Parathyroid adenoma (tissue), 2 donors: ENCODE data around the gene MAGI1.
"Not testable (repeated sequence)": the region's sequence is repeated elsewhere in the genome, so short reads cannot be mapped to it uniquely, and the experiment has no call there.

ENCODE experiments used
- H2AFZ ChIP-seq: fragments of 300-600 bp; sonication (generic); one replicate; pipeline ENCODE4 v1.7.0; 2017; ENCODE audit warnings: antibody characterized with exemption, mild to moderate bottlenecking
- H3K27ac ChIP-seq: fragments of 300-600 bp; sonication (generic); one replicate; pipeline ENCODE4 v1.7.0; 2017
- H3K27me3 ChIP-seq: fragments of 300-600 bp; sonication (generic); one replicate; pipeline ENCODE4 v1.7.0; 2017; ENCODE audit warnings: low read length; ENCODE audit not compliant: control insufficient read depth, insufficient read depth
- H3K36me3 ChIP-seq: fragments of 300-600 bp; sonication (generic); one replicate; pipeline ENCODE4 v1.7.0; 2017; ENCODE audit warnings: low read length; ENCODE audit not compliant: control insufficient read depth, insufficient read depth
- H3K4me1 ChIP-seq: fragments of 300-600 bp; sonication (generic); one replicate; pipeline ENCODE4 v1.7.0; 2017; ENCODE audit warnings: control low read depth
- H3K4me2 ChIP-seq: fragments of 300-600 bp; sonication (generic); one replicate; pipeline ENCODE4 v1.7.0; 2017; ENCODE audit warnings: low read length
- H3K4me3 ChIP-seq: fragments of 300-600 bp; sonication (generic); one replicate; pipeline ENCODE4 v1.7.0; 2017; ENCODE audit warnings: low read depth, low read length
- H3K79me2 ChIP-seq: fragments of 300-600 bp; sonication (generic); one replicate; pipeline ENCODE4 v1.7.0; 2017; ENCODE audit warnings: control low read depth
- H3K9ac ChIP-seq: fragments of 300-600 bp; sonication (generic); one replicate; pipeline ENCODE4 v1.7.0; 2017; ENCODE audit warnings: mild to moderate bottlenecking
- H3K9me3 ChIP-seq: fragments of 300-600 bp; sonication (generic); one replicate; pipeline ENCODE4 v1.7.0; 2017; ENCODE audit warnings: low read length; ENCODE audit not compliant: control insufficient read depth
- TF ChIP-seq, protein P1 (sequence below): fragments of 300-600 bp; sonication (generic); IDR thresholded peaks from one replicate; pipeline ENCODE4 v1.7.0; 2017; ENCODE audit warnings: antibody characterized with exemption, mild to moderate bottlenecking
- donor health status: primary hyperparathyroidism.

The MAGI1 gene

GRCh38 chr3:65551945-65552344 is 486.8 kb downstream of the MAGI1 start:
- Histone ChIP-seq H3K4me1 (no peaks in the 10 kb centered on the region), H3K9me3 (no peaks in the 10 kb centered on the region), H3K4me3 (no peak overlapping the region), H3K4me2 (no peak overlapping the region), H3K79me2 (no peaks in the 10 kb centered on the region), H3K36me3 (no peaks in the 10 kb centered on the region), H3K9ac (no peak overlapping the region), H3K27ac (no peak overlapping the region), H3K27me3 (no peaks in the 10 kb centered on the region), H2AFZ (no peak overlapping the region)
- TF ChIP-seq, protein P1, sequence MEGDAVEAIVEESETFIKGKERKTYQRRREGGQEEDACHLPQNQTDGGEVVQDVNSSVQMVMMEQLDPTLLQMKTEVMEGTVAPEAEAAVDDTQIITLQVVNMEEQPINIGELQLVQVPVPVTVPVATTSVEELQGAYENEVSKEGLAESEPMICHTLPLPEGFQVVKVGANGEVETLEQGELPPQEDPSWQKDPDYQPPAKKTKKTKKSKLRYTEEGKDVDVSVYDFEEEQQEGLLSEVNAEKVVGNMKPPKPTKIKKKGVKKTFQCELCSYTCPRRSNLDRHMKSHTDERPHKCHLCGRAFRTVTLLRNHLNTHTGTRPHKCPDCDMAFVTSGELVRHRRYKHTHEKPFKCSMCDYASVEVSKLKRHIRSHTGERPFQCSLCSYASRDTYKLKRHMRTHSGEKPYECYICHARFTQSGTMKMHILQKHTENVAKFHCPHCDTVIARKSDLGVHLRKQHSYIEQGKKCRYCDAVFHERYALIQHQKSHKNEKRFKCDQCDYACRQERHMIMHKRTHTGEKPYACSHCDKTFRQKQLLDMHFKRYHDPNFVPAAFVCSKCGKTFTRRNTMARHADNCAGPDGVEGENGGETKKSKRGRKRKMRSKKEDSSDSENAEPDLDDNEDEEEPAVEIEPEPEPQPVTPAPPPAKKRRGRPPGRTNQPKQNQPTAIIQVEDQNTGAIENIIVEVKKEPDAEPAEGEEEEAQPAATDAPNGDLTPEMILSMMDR: no peak

- Histone ChIP-seq H3K79me2 (no peaks in the 10 kb centered on the region), H3K4me1 (no peaks in the 10 kb centered on the region), H3K27ac (no peak overlapping the region), H3K36me3 (no peaks in the 10 kb centered on the region), H2AFZ (no peak overlapping the region), H3K27me3 (no peaks in the 10 kb centered on the region), H3K4me3 (no peak overlapping the region), H3K4me2 (no peak overlapping the region), H3K9me3 (no peaks in the 10 kb centered on the region), H3K9ac (no peak overlapping the region)
- TF ChIP-seq, protein P1: no peak
These were observed 488.6 kb downstream of the MAGI1 start for GRCh38 chr3:65550137-65550536.

- Histone ChIP-seq H3K27me3 (no peaks in the 10 kb centered on the region), H3K4me2 (peak overlapping the region; percentile 32), H2AFZ (peak overlapping the region; percentile 34), H3K4me3 (no peak overlapping the region), H3K27ac (no peak overlapping the region), H3K79me2 (no peaks in the 10 kb centered on the region), H3K36me3 (no peaks in the 10 kb centered on the region), H3K9me3 (no peaks in the 10 kb centered on the region), H3K4me1 (no peaks in the 10 kb centered on the region), H3K9ac (no peak overlapping the region)
- TF ChIP-seq, protein P1: no peak
These were observed 489.1 kb downstream of the MAGI1 start for GRCh38 chr3:65549626-65549959.

DNA sequence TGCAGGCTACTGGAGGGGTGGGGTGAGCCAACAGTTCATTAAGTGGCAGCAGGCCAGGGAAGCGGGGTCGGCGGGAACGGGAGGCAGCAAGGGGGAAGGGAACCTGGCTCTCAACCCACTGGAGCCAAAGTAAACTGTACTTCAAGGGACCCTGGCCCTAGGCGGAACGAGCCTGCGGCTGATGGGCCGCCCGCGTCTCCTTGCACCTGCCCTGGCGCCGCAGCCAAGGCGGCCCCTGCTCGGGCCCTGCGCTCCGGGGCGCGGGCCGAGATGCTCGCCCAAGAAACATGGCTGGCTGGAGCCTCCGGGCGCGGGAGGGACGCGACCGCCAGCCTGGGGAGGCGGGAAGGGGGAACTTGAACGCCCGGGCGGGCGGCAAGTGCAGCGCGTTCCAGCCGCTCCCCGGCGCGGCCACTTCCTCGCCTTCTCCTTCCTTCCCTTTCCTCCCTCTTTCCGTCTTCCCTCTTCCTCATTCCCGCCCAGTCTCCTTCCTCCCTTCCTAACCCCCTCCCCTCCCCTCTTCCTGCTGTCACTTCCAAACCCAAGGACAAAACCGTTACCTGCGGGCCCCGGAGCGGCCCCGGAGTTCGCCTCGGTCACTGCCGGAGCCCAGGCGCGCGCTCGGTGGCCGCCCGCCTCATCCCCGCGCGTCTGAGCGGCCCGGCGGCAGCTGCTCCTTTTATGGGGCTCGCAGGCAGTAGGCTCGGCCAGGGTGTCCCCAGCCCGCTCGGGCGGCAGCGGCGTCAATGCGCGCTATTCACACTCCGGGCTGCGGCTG is 489.7 kb downstream of the MAGI1 start:
- Histone ChIP-seq H3K4me3 (peak overlapping the region; percentile 18), H2AFZ (peak overlapping the region; percentile 34), H3K4me1 (no peaks in the 10 kb centered on the region), H3K36me3 (no peaks in the 10 kb centered on the region), H3K27me3 (no peaks in the 10 kb centered on the region), H3K9me3 (no peaks in the 10 kb centered on the region), H3K4me2 (peak overlapping the region; percentile 32), H3K27ac (no peak overlapping the region), H3K9ac (no peak overlapping the region), H3K79me2 (no peaks in the 10 kb centered on the region)
- TF ChIP-seq, protein P1: no peak

GRCh38 chr3:65545429-65545828 is 493.3 kb downstream of the MAGI1 start:
- TF ChIP-seq, protein P1: no peak
- no peaks in the 10 kb centered on the region for H3K36me3 ChIP-seq

GRCh38 chr3:65543391-65543790 is 495.3 kb downstream of the MAGI1 start:
- not testable (repeated sequence) for H3K9ac ChIP-seq, H3K79me2 ChIP-seq, H3K36me3 ChIP-seq, H3K4me3 ChIP-seq, H3K4me2 ChIP-seq, H3K9me3 ChIP-seq, H2AFZ ChIP-seq, H3K27ac ChIP-seq, H3K27me3 ChIP-seq, H3K4me1 ChIP-seq

More at GRCh38 chr3:65545429-65545828, 493.3 kb downstream of the MAGI1 start:
- H3K4me2 ChIP-seq: no peak overlapping the region
- no peaks in the 10 kb centered on the region for H3K9me3 ChIP-seq
- no peak overlapping the region for H3K9ac ChIP-seq
- H3K27me3 ChIP-seq: no peaks in the 10 kb centered on the region
- H3K27ac ChIP-seq: no peak overlapping the region
- no peaks in the 10 kb centered on the region for H3K4me1 ChIP-seq
- no peak overlapping the region for H2AFZ ChIP-seq
- no peak overlapping the region for H3K4me3 ChIP-seq
- H3K79me2 ChIP-seq: no peaks in the 10 kb centered on the region
